K562 (cell line): Measurements from ENCODE around the gene MMP11. TPM values are rescaled to one million over a fixed set of nuclear protein-coding genes. Genes with fewer than 3 reads are reported as not detected.

Experiments used
- ATAC-seq: fragments of 200-7000 bp; cut with Tn5 transposase; 3 replicates; pipeline ENCODE4 v1.9.1; 2020; ENCODE audit warnings: moderate library complexity
- BruUV-seq: library from RNA; stranded (reverse); fragments of 400-500 nt; replicated peaks from 2 replicates; lab custom pipeline; 2021; lab: Mats Ljungman, UMichigan
- CTCF ChIA-PET: fragments of 300-600 bp; formaldehyde crosslinking; extraction: SDS; loops from one replicate; lab custom pipeline; 2021; ENCODE audit warnings: low intra/inter-chr PET ratio; lab: Yijun Ruan, JAX
- POLR2A ChIA-PET: fragments of 300-600, 350-650 bp; sonication (Branson Sonifier 250); formaldehyde crosslinking; extraction: SDS; loops from one replicate; lab custom pipeline; 2021; ENCODE audit warnings: antibody characterized with exemption, inconsistent platforms; lab: Yijun Ruan, JAX
- DNase-seq, 4 experiments: peaks; one replicate each; pipeline versions ENCODE4 v3.0.0 to v3.0.0-alpha.2; 2011 to 2018; ENCODE audit warnings: low spot score in 3 of 4, mixed read lengths in 3 of 4; ENCODE audit errors: extremely low read depth in 1 of 4
- FAIRE-seq: peaks from 2 replicates; lab custom pipeline; 2011; peaks lifted over from hg19 to GRCh38; lab: Jason Lieb, UNC
- H2AFZ ChIP-seq: 2 replicates; pipeline ENCODE4 v1.6.0; 2011; ENCODE audit warnings: low read depth, low read length, control low read depth, inconsistent platforms
- H3K27ac ChIP-seq: fragments of 200-600 bp; 3 replicates; pipeline ENCODE4 v1.8.0; 2011; ENCODE audit warnings: low read depth, mild to moderate bottlenecking, control low read depth, inconsistent platforms, low read length, moderate library complexity, mixed read lengths; ENCODE audit errors: extremely low read depth
- H3K27me3 ChIP-seq, 2 experiments: fragments of 300-600 bp in 1 of 2; 2 replicates in 1 of 2; 3 replicates in 1 of 2; pipeline versions ENCODE4 v1.6.0 to v1.8.0; 2011; ENCODE audit warnings: inconsistent platforms in 2 of 2, low read length in 2 of 2, mild to moderate bottlenecking in 1 of 2, mixed read lengths in 1 of 2, moderate library complexity in 1 of 2; ENCODE audit not compliant: control insufficient read depth in 2 of 2, insufficient read depth in 2 of 2
- H3K36me3 ChIP-seq: fragments of 300-600 bp; 3 replicates; pipeline ENCODE4 v1.8.0; 2011; ENCODE audit warnings: mild to moderate bottlenecking, low read length, inconsistent platforms; ENCODE audit not compliant: control insufficient read depth, insufficient read depth
- H3K4me1 ChIP-seq, 2 experiments: fragments of 200-600 bp in 1 of 2; replicated peaks in 1 of 2; 2 replicates in 1 of 2; 3 replicates in 1 of 2; pipeline versions ENCODE4 v1.5.1 to v1.8.0; 2011; ENCODE audit warnings: inconsistent platforms in 2 of 2, low read length in 2 of 2, mild to moderate bottlenecking in 1 of 2, mixed read lengths in 1 of 2, moderate library complexity in 1 of 2; ENCODE audit not compliant: control insufficient read depth in 2 of 2, insufficient read depth in 2 of 2
- H3K4me2 ChIP-seq: 2 replicates; pipeline ENCODE4 v1.6.1; 2011; ENCODE audit warnings: low read length, control low read depth, inconsistent platforms, mixed read lengths; ENCODE audit not compliant: insufficient read depth
- H3K4me3 ChIP-seq: fragments of 200-600 bp; sonication (generic), shearing (Covaris generic); 2 replicates; pipeline ENCODE4 v1.5.1; 2016; ENCODE audit warnings: control low read depth, inconsistent platforms
- H3K79me2 ChIP-seq: fragments of 200-600 bp; 3 replicates; pipeline ENCODE4 v1.8.0; 2011; ENCODE audit warnings: low read length, inconsistent platforms; ENCODE audit not compliant: control insufficient read depth, insufficient read depth
- H3K9ac ChIP-seq, 2 experiments: 2 replicates each; pipeline versions ENCODE4 v1.6.0 to v1.6.1; 2011; ENCODE audit warnings: low read depth in 2 of 2, low read length in 2 of 2, control low read depth in 1 of 2, inconsistent platforms in 1 of 2, mild to moderate bottlenecking in 1 of 2, mixed read lengths in 1 of 2; ENCODE audit not compliant: insufficient read depth in 1 of 2
- H3K9me1 ChIP-seq: one replicate; pipeline ENCODE4 v1.6.0; 2011; ENCODE audit warnings: inconsistent platforms, mild to moderate bottlenecking, low read length, moderate library complexity; ENCODE audit not compliant: control insufficient read depth, insufficient read depth
- H3K9me3 ChIP-seq: replicated peaks from 2 replicates; pipeline ENCODE4 v1.5.1; 2011; ENCODE audit warnings: low read depth, low read length, inconsistent platforms; ENCODE audit not compliant: control insufficient read depth, insufficient read depth
- H4K20me1 ChIP-seq: replicated peaks from 2 replicates; pipeline ENCODE4 v1.6.1; 2011; ENCODE audit warnings: low read length, inconsistent platforms, mixed read lengths; ENCODE audit not compliant: control insufficient read depth, insufficient read depth
- ADNP ChIP-seq: fragments of 200-800 bp; sonication (Bioruptor generic); IDR thresholded peaks from 2 replicates; pipeline ENCODE4 v1.6.1; 2016; ENCODE audit warnings: missing genetic modification characterization, missing compliant biosample characterization
- BCOR ChIP-seq: fragments of 450-650 bp; IDR thresholded peaks from 2 replicates; pipeline ENCODE4 v1.6.1; 2016
- KDM1A ChIP-seq, 2 experiments: fragments of 450-650 bp; IDR thresholded peaks; 2 replicates each; pipeline ENCODE4 v1.6.1; 2016; ENCODE audit warnings: mild to moderate bottlenecking in 2 of 2
- KLF1 ChIP-seq: fragments of 450-650 bp; IDR thresholded peaks from 2 replicates; pipeline ENCODE4 v1.6.1; 2016; ENCODE audit warnings: missing genetic modification characterization, missing compliant biosample characterization
- NCOA1 ChIP-seq: fragments of 450-650 bp; IDR thresholded peaks from 2 replicates; pipeline ENCODE4 v1.6.1; 2016; ENCODE audit warnings: low read depth
- NFIC ChIP-seq: fragments of 450-650 bp; IDR thresholded peaks from 2 replicates; pipeline ENCODE4 v1.6.1; 2017; ENCODE audit warnings: mild to moderate bottlenecking, inconsistent platforms
- PCBP1 ChIP-seq: fragments of 200-400 bp; formaldehyde crosslinking; IDR thresholded peaks from 2 replicates; pipeline ENCODE4 v1.6.1; 2018; ENCODE audit warnings: mild to moderate bottlenecking, low read depth, low read length; ENCODE audit not compliant: poor library complexity, severe bottlenecking
- RBM25 ChIP-seq: fragments of 200-400 bp; formaldehyde crosslinking; IDR thresholded peaks from 2 replicates; pipeline ENCODE4 v1.6.1; 2018; ENCODE audit warnings: low read length, low read depth, moderate library complexity; ENCODE audit not compliant: severe bottlenecking
- ZBTB1 ChIP-seq: sonication (generic); formaldehyde crosslinking; IDR thresholded peaks from 2 replicates; pipeline ENCODE4 v1.8.1; 2023; ENCODE audit warnings: missing genetic modification reagents, low read depth, mild to moderate bottlenecking, borderline replicate concordance
- WGBS: fragments of 100-300 bp; shearing (Covaris generic); methylation state at CpG from one replicate; pipeline ENCODE4 v1.1.6; 2016; ENCODE audit warnings: low coverage, mixed read lengths; ENCODE audit not compliant: insufficient coverage; ENCODE audit errors: missing lambda C conversion rate; 5-methylcytosine and 5-hydroxymethylcytosine counted together
- in situ Hi-C: fragments of 300-500 bp; cut with MboI; formaldehyde crosslinking; loops from 4 replicates; pipeline ENCODE4 v1.15.0; 2018; ENCODE audit warnings: inconsistent platforms, mixed read lengths
- intact Hi-C: fragments of 100-400 bp; cut with micrococcal nuclease; formaldehyde crosslinking; loops from 2 replicates; pipeline ENCODE4 v1.14.2; 2022
- polyA plus RNA-seq, 8 experiments: library from polyadenylated mRNA; depleted of rRNA in 4 of 8; stranded (reverse) in 5 of 8; unstranded in 3 of 8; fragments of >200 nt; fragmentation: Nextera tagmentation in 2 of 8; fragmentation: Illumina TruSeq in 1 of 8; extraction: Ambion mirVana in 2 of 8; extraction: Trizol in 1 of 8; gene quantifications; 2 replicates each; pipeline versions ENCODE4 v1.2.1 to v1.2.3, GENCODE V29; 2011 to 2014; ENCODE audit warnings: inconsistent platforms in 1 of 8, missing spikeins in 1 of 8
- total RNA-seq, 7 experiments: library from RNA; depleted of rRNA in 6 of 7; stranded (reverse); fragments of >200 nt in 6 of 7; fragmentation: Illumina TruSeq in 2 of 7; extraction: Trizol in 2 of 7; gene quantifications; 2 replicates each; pipeline versions ENCODE4 v1.2.1 to v1.2.3, GENCODE V29; 2011 to 2021; ENCODE audit warnings: low replicate concordance in 1 of 7
- TF ChIP-seq, protein P1 (sequence below): fragments of 250-450 bp; sonication (Bioruptor Pico); IDR thresholded peaks from 2 replicates; pipeline ENCODE4 v1.4.0; 2020; ENCODE audit warnings: mild to moderate bottlenecking, moderate library complexity, borderline replicate concordance

The MMP11 gene
- total and polyA plus RNA-seq, 9 of the 15 experiments (the other 6 are each of a cell fraction or from before 2014, with no cell fraction given) = 0.14 to 1.8 (median 1.1) TPM; not detected in 2

DNA sequence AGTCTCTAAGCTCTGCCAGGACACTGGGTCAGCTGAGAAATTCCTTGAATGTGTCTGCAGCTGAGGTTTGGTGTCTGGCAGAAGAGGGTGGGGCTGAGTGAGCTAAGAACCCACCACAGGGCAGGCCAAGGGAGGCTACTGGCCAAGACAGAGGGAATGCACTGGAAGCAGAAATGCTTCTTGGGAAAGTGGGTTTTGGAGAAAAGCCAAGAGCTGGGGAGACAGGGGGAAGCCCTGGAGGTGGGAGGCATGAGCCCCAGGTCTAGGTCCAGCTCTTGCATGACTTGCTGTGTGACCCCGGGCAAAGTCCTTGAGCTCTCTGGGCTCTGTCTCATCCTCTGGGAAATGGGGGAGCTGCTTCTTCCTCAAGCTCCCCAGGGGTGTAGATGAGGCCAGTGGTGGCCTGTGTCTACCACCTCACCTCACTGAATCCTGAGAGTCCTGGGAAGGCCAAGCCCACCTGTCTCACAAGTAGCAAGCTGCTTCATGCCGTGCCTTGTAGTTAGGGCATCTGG is 2.3 kb downstream of the MMP11 start (continued):
- TF ChIP-seq, protein P1, sequence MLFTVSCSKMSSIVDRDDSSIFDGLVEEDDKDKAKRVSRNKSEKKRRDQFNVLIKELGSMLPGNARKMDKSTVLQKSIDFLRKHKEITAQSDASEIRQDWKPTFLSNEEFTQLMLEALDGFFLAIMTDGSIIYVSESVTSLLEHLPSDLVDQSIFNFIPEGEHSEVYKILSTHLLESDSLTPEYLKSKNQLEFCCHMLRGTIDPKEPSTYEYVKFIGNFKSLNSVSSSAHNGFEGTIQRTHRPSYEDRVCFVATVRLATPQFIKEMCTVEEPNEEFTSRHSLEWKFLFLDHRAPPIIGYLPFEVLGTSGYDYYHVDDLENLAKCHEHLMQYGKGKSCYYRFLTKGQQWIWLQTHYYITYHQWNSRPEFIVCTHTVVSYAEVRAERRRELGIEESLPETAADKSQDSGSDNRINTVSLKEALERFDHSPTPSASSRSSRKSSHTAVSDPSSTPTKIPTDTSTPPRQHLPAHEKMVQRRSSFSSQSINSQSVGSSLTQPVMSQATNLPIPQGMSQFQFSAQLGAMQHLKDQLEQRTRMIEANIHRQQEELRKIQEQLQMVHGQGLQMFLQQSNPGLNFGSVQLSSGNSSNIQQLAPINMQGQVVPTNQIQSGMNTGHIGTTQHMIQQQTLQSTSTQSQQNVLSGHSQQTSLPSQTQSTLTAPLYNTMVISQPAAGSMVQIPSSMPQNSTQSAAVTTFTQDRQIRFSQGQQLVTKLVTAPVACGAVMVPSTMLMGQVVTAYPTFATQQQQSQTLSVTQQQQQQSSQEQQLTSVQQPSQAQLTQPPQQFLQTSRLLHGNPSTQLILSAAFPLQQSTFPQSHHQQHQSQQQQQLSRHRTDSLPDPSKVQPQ = no peak
- TF ChIP-seq RBM25 (peak; percentile 19), PCBP1 (no peak), BCOR (peak; percentile 37; the same call in 1 of the 2 replicates), ZBTB1 (CRISPR knock-in tag) (no peak), KLF1 (tag) (no peak), NFIC (peak; percentile 40; the same call in 1 of the 2 replicates)

DNA sequence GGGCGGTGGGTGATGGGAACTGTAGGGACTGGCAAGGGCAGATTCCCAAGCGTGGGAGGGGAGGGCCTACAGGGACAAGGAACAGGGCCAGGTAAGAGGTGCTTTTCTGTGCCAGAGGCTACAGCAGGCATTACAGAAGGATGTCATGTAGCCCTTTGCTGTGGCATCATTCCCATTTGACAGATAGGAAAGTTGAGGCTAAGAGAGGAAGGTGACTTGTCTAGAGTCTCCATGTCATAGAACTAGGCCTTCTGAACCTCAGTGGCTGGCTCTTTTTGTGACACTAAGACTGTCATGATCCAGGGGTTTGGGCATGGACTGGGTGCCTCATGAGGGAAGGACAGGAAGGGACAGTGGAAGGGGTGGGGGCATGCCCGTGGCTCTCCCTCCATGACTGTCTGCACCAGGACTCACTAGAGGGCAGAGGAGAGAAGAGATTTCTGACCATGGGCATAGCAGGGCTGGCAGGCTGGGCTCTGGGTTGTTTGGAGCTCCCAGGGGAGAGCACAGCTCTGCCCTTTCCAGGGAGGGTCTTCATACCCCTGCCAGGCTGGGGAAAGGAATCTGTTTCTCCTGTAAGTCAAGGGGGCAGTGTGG is 3.2 kb downstream of the MMP11 start:
- H3K27ac ChIP-seq = no peak overlapping the region
- no peaks in the 10 kb centered on the region for H3K36me3 ChIP-seq
- intact Hi-C loops (no loop called here), in situ Hi-C loops (no loop called here)
- TF ChIP-seq KDM1A (IDR thresholded peaks at IDR 0.05) (peak in 1 of 2 experiments; percentile 38; a peak in 1 of 4 replicates), NCOA1 (no peak), BCOR (peak; percentile 69), ADNP (tag) (0 out of 2 replicates have a peak, but pooled peaks have one; percentile 16)
- ATAC-seq (no peak), DNase-seq (no peak), FAIRE-seq (no peak)
- no peak overlapping the region for H3K4me2 ChIP-seq
- H2AFZ ChIP-seq = no peak overlapping the region
- ChIA-PET POLR2A (interaction anchor here (0.6 to 2.3 kb wide), 5 partner anchors 9 to 1974 kb away, joined by 3 to 6 read pairs (median 4); partner anchors contain the start of gene SMARCB1), CTCF (no interaction called here)
- H3K9me3 ChIP-seq = no peaks in the 10 kb centered on the region
- H4K20me1 ChIP-seq = no peaks in the 10 kb centered on the region
- WGBS = 7% methylated on average over 2 of the region's 3 CpGs
- peaks cover 3 to 23% of the 10 kb centered on the region in 2 experiments; a peak in 3 of 5 replicates for H3K4me1 ChIP-seq
- no TSS peak for BruUV-seq
- no peak overlapping the region for H3K4me3 ChIP-seq
- no peaks in the 10 kb centered on the region for H3K9me1 ChIP-seq
- no peak overlapping the region for H3K9ac ChIP-seq
- H3K79me2 ChIP-seq = no peaks in the 10 kb centered on the region
- no peaks in the 10 kb centered on the region for H3K27me3 ChIP-seq
